ENCODE data around the gene H2AZ2. TPM values are rescaled to one million over a fixed set of nuclear protein-coding genes. Genes with fewer than 3 reads are reported as not detected.
"Not testable (repeated sequence)": the region's sequence is repeated elsewhere in the genome, so short reads cannot be mapped to it uniquely, and the experiment has no call there.

H2AZ2 gene
- total RNA-seq, 1 donor from 2014 or later: 156 TPM

GRCh38 chr7:44789990-44790389, 57.9 kb downstream of the H2AZ2 start:
- DNase-seq (ENCODE audit: low spot score in 2 of 2, unreplicated experiment in 2 of 2): no peak
- Mint-ChIP-seq H3K4me1 (peaks cover 5% of the 10 kb centered on the region), H3K27me3 (ENCODE audit: low read depth) (no peaks in the 10 kb centered on the region), H3K36me3 (no peaks in the 10 kb centered on the region), H3K4me3 (no peak overlapping the region), H3K9me3 (no peaks in the 10 kb centered on the region), H3K27ac (no peak overlapping the region)
- TF ChIP-seq, protein P1, sequence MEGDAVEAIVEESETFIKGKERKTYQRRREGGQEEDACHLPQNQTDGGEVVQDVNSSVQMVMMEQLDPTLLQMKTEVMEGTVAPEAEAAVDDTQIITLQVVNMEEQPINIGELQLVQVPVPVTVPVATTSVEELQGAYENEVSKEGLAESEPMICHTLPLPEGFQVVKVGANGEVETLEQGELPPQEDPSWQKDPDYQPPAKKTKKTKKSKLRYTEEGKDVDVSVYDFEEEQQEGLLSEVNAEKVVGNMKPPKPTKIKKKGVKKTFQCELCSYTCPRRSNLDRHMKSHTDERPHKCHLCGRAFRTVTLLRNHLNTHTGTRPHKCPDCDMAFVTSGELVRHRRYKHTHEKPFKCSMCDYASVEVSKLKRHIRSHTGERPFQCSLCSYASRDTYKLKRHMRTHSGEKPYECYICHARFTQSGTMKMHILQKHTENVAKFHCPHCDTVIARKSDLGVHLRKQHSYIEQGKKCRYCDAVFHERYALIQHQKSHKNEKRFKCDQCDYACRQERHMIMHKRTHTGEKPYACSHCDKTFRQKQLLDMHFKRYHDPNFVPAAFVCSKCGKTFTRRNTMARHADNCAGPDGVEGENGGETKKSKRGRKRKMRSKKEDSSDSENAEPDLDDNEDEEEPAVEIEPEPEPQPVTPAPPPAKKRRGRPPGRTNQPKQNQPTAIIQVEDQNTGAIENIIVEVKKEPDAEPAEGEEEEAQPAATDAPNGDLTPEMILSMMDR (IDR thresholded peaks at IDR 0.05; ENCODE audit: unreplicated experiment): no peak

- TF ChIP-seq, protein P1 (IDR thresholded peaks at IDR 0.05; ENCODE audit: unreplicated experiment): no peak
- H3K27me3 Mint-ChIP-seq (ENCODE audit: low read depth): no peaks in the 10 kb centered on the region
- H3K36me3 Mint-ChIP-seq: no peaks in the 10 kb centered on the region
- H3K4me1 Mint-ChIP-seq: peaks cover 5% of the 10 kb centered on the region
- no peak overlapping the region for H3K4me3 Mint-ChIP-seq
- no peak overlapping the region for H3K27ac Mint-ChIP-seq
- DNase-seq (ENCODE audit: low spot score in 2 of 2, unreplicated experiment in 2 of 2): no peak
- peaks cover 5% of the 10 kb centered on the region for H3K9me3 Mint-ChIP-seq
Observed at GRCh38 chr7:44787762-44788161, 60.1 kb downstream of the H2AZ2 start.

DNA sequence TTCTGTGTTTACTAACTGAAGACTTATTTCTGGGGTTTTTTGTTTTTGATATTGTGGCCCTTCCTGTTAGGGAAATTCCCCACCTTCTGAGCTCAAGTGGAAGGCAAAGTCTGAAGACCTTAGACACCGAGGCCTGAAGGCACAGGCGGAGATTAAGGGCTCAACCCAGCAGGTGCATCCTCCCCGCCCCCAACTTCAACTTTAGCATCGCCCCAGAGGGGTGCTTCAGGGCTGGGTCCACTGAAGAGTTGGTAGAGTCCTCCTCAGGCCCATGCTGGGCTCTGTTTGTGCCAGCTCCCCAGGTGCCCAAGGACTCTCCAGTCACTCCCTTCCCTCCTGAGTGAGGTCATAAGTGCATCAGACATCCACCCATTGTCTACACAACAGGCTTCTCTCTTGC, 60.8 kb downstream of the H2AZ2 start:
- H3K4me1 Mint-ChIP-seq: peaks cover 5% of the 10 kb centered on the region
- TF ChIP-seq, protein P1 (IDR thresholded peaks at IDR 0.05; ENCODE audit: unreplicated experiment): no peak
- no peak overlapping the region for H3K27ac Mint-ChIP-seq
- peaks cover 5% of the 10 kb centered on the region for H3K9me3 Mint-ChIP-seq
- no peak for DNase-seq (ENCODE audit: low spot score in 2 of 2, unreplicated experiment in 2 of 2)
- no peak overlapping the region for H3K4me3 Mint-ChIP-seq
- no peaks in the 10 kb centered on the region for H3K27me3 Mint-ChIP-seq (ENCODE audit: low read depth)
- no peaks in the 10 kb centered on the region for H3K36me3 Mint-ChIP-seq

- not testable (repeated sequence) for H3K4me1 Mint-ChIP-seq; H3K27me3 Mint-ChIP-seq (ENCODE audit: low read depth); DNase-seq (ENCODE audit: low spot score in 2 of 2, unreplicated experiment in 2 of 2); H3K4me3 Mint-ChIP-seq; H3K36me3 Mint-ChIP-seq; H3K9me3 Mint-ChIP-seq; H3K27ac Mint-ChIP-seq
Observed at GRCh38 chr7:44785218-44785617, 62.7 kb downstream of the H2AZ2 start.

DNA sequence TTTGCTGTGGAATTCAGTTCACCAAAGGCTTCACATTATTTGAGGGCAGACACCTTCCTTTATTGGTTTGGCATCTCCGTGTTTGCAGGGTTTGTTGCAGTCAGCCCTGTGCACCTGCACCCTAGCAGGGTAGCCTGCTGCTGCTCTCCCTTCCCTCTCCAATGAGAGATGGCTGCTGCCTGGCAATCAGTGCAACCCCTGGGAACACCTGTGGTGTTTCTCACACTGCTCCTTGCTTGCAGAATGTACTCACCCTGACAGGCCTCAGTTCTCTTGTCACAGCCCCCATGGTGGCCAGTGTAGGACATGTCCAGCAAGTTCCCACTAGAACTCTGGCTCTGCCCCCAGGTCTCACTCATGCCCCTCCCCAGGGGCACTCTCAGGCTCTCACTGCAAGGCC, 63.5 kb downstream of the H2AZ2 start:
- H3K36me3 Mint-ChIP-seq: no peaks in the 10 kb centered on the region
- peaks cover 5% of the 10 kb centered on the region for H3K9me3 Mint-ChIP-seq
- H3K27ac Mint-ChIP-seq: no peak overlapping the region
- H3K4me3 Mint-ChIP-seq: no peak overlapping the region
- no peaks in the 10 kb centered on the region for H3K4me1 Mint-ChIP-seq
- no peak for DNase-seq (ENCODE audit: low spot score in 2 of 2, unreplicated experiment in 2 of 2)
- TF ChIP-seq, protein P1 (IDR thresholded peaks at IDR 0.05; ENCODE audit: unreplicated experiment): no peak
- H3K27me3 Mint-ChIP-seq (ENCODE audit: low read depth): no peaks in the 10 kb centered on the region

DNA sequence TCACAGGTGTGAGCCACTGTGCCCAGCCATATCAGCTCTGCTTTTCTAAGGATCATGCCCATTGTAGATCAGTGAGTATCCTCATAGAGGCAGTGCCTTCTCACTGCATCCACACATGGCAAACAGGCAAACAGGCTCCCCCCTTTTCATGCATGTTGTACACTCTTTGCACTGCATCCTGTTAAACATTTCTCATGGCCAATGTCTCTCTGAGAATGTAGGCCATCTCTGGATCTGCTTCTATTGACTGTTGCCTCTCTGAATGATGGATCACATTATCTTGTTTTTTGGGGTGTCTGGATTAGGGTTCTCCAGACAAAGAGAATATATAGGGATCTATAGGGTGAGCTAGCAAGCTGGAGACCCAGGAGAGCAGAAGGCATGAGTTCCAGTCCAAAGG, 64.5 kb downstream of the H2AZ2 start:
- peaks cover 5% of the 10 kb centered on the region for H3K9me3 Mint-ChIP-seq
- H3K4me3 Mint-ChIP-seq: no peak overlapping the region
- no peak overlapping the region for H3K27ac Mint-ChIP-seq
- no peaks in the 10 kb centered on the region for H3K4me1 Mint-ChIP-seq
- TF ChIP-seq, protein P1 (IDR thresholded peaks at IDR 0.05; ENCODE audit: unreplicated experiment): no peak
- no peaks in the 10 kb centered on the region for H3K27me3 Mint-ChIP-seq (ENCODE audit: low read depth)
- no peak for DNase-seq (ENCODE audit: low spot score in 2 of 2, unreplicated experiment in 2 of 2)
- no peaks in the 10 kb centered on the region for H3K36me3 Mint-ChIP-seq
